ENCODE results near the gene VIPR1.

DNA sequence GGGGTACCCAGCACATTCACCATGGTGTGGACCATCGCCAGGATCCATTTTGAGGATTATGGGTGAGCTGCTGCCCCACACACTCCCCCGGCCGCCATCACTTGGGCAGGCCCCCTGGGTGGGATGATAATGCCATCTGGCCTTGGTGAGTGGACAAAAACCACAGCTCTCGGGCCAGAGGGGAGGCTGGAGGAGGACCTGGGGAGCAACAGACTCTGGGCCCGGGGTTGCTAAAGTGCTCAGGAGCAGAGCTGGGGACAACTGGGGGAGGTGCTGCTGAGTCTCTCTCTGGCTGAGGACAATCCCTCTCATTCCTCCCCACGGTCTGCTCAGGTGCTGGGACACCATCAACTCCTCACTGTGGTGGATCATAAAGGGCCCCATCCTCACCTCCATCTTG, 29.0 kb downstream of the VIPR1 start:
- TF ChIP-seq CTCF (IDR thresholded peaks at IDR 0.05 in 4 of 5, conservative IDR thresholded peaks at IDR 0.05 in 1 of 5): no peak
- no peak for TF ChIP-seq POLR2A (IDR thresholded peaks at IDR 0.05)
